Gastroesophageal sphincter (tissue), 4 donors: ENCODE measurements around the gene CDHR4. TPM values are rescaled to one million over a fixed set of nuclear protein-coding genes. Genes with fewer than 3 reads are reported as not detected.

Source experiments
- ATAC-seq: fragments of 150-250 bp; one replicate; pipeline ENCODE4 v1.9.1; 2016; ENCODE audit warnings: mild to moderate bottlenecking, moderate library complexity
- H3K27ac ChIP-seq, 4 donors: fragments of 200-600 bp; sonication (generic) in 3 of 4; 1 replicate in 3 of 4; 2 replicates in 1 of 4; pipeline ENCODE4 v1.5.1; 2016 to 2019
- H3K27me3 ChIP-seq: fragments of 200-600 bp; sonication (generic); one replicate; pipeline ENCODE4 v1.5.1; 2019
- H3K36me3 ChIP-seq, 2 donors: fragments of 200-600 bp; sonication (generic); one replicate each; pipeline ENCODE4 v1.5.1; 2019; ENCODE audit warnings: control low read depth in 1 of 2
- H3K4me1 ChIP-seq, 3 donors: fragments of 200-600 bp; sonication (generic); 1 replicate in 2 of 3; 2 replicates in 1 of 3; pipeline ENCODE4 v1.5.1; 2016 to 2019; ENCODE audit warnings: control low read depth in 2 of 3
- H3K4me3 ChIP-seq, 2 donors: fragments of 200-600 bp; sonication (generic); one replicate each; pipeline ENCODE4 v1.5.1; 2019; ENCODE audit warnings: mild to moderate bottlenecking in 1 of 2, moderate library complexity in 1 of 2
- H3K9me3 ChIP-seq, 3 donors: fragments of 200-600 bp; sonication (generic); one replicate each; pipeline ENCODE4 v1.5.1; 2017 to 2019; ENCODE audit warnings: control low read depth in 2 of 3
- EP300 ChIP-seq: sonication (generic); formaldehyde crosslinking; IDR thresholded peaks from one replicate; pipeline ENCODE4 v1.6.1; 2017; ENCODE audit warnings: antibody characterized with exemption, mild to moderate bottlenecking
- POLR2A ChIP-seq, 2 donors: fragments of 450-650 bp; IDR thresholded peaks; one replicate each; pipeline ENCODE4 v1.6.1; 2017; ENCODE audit warnings: antibody characterized with exemption in 2 of 2, mild to moderate bottlenecking in 2 of 2, moderate library complexity in 1 of 2
- POLR2AphosphoS5 ChIP-seq: sonication (generic); formaldehyde crosslinking; IDR thresholded peaks from one replicate; pipeline ENCODE4 v1.6.1; 2017; ENCODE audit warnings: antibody characterized with exemption
- WGBS, 2 donors: methylation state at CpG; one replicate each; pipeline ENCODE4 v1.1.5; 2018; ENCODE audit warnings: low coverage in 1 of 2; 5-methylcytosine and 5-hydroxymethylcytosine counted together
- total RNA-seq, 4 donors: library from RNA; depleted of rRNA; stranded (reverse); fragments of >200 nt; gene quantifications; one replicate each; pipeline ENCODE4 v1.1.0, GENCODE V29; 2016
- TF ChIP-seq, protein P1 (sequence below), 4 experiments: fragments of 200-600 bp in 2 of 4; fragments of 450-650 bp in 2 of 4; sonication (generic) in 1 of 4; IDR thresholded peaks; one replicate each; pipeline ENCODE4 v1.5.1; 2017 to 2019; ENCODE audit warnings: antibody characterized with exemption in 4 of 4, mild to moderate bottlenecking in 2 of 4, moderate library complexity in 2 of 4

Gene CDHR4
- total RNA-seq, 4 donors from 2014 or later: 0.40 TPM; not detected in 3

- no peaks in the 10 kb centered on the region for H3K27me3 ChIP-seq
- no peaks in the 10 kb centered on the region for H3K36me3 ChIP-seq
- WGBS, 2 donors: no CpG with 5 or more reads among the region's 24 CpGs
- H3K4me1 ChIP-seq: peaks cover 0 to 11% (median 9%) of the 10 kb centered on the region in 3 donors
- H3K27ac ChIP-seq: no peak overlapping the region
- H3K9me3 ChIP-seq: no peaks in the 10 kb centered on the region
- ATAC-seq: no peak
- H3K4me3 ChIP-seq: no peak overlapping the region
- TF ChIP-seq, protein P1, sequence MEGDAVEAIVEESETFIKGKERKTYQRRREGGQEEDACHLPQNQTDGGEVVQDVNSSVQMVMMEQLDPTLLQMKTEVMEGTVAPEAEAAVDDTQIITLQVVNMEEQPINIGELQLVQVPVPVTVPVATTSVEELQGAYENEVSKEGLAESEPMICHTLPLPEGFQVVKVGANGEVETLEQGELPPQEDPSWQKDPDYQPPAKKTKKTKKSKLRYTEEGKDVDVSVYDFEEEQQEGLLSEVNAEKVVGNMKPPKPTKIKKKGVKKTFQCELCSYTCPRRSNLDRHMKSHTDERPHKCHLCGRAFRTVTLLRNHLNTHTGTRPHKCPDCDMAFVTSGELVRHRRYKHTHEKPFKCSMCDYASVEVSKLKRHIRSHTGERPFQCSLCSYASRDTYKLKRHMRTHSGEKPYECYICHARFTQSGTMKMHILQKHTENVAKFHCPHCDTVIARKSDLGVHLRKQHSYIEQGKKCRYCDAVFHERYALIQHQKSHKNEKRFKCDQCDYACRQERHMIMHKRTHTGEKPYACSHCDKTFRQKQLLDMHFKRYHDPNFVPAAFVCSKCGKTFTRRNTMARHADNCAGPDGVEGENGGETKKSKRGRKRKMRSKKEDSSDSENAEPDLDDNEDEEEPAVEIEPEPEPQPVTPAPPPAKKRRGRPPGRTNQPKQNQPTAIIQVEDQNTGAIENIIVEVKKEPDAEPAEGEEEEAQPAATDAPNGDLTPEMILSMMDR (IDR thresholded peaks at IDR 0.05): no peak
- TF ChIP-seq EP300: no peak
- no peak for TF ChIP-seq POLR2A (IDR thresholded peaks at IDR 0.05)
- no peak for TF ChIP-seq POLR2AphosphoS5
Measured at GRCh38 chr3:49794926-49795905, 4.5 kb downstream of the CDHR4 start.

DNA sequence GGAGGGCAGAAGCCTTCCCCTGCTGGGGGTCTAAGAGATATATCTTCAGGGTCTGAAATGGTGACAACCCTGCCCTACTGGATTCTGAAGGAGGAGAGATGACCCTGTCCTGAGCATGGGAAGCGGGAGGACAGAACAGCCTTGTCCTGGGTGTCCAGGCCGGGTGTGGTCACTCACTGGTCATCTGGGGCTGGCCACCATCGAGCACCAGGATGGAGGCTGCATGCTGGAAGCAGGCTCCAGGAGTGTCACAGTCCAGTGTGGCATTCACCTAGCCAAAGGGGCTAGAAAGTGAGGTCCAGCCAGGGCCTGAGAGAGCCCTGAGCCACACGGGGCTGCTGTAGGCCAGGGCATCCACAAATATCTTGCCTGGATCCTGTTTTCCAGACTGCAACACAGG, 5.2 kb downstream of the CDHR4 start:
- Histone ChIP-seq H3K27me3 (no peaks in the 10 kb centered on the region), H3K36me3 (no peaks in the 10 kb centered on the region), H3K4me3 (no peak overlapping the region), H3K27ac (no peak overlapping the region), H3K4me1 (peaks cover 0 to 5% (median 4%) of the 10 kb centered on the region in 3 donors), H3K9me3 (no peaks in the 10 kb centered on the region)
- TF ChIP-seq POLR2AphosphoS5 (no peak), POLR2A (IDR thresholded peaks at IDR 0.05) (no peak), EP300 (no peak)
- TF ChIP-seq, protein P1 (IDR thresholded peaks at IDR 0.05): no peak
- no peak for ATAC-seq
- no CpG with 5 or more reads among the region's 4 CpGs for WGBS, 2 donors

DNA sequence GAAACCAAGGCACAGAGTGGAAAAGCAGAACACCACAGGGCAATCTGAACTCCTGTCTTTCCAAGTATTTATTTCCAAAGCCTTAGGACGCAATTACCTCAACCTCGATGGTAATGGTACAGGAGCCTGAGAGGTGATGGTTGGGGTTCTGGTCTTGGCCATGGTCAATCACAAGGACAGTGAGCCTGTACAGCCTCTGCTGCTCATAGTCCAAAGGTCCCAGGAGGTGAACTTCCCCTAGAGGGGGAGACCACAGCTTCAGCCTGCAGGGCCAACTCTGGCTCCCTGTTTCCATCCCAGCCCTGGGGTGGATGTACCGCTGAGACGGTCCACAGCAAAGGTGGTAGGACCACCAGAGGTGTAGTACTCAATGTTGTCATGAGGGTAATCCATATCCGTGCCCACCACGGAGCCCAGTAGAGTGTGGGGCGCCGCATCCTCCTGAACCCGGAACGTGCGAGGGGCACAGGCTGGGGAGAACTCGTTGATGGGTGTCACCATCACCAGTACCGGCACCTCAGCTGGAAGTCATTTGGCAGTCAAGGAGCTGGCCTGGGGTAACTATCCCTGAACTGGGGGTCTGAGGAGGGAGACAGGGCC, 6.1 kb downstream of the CDHR4 start:
- Histone ChIP-seq H3K9me3 (no peaks in the 10 kb centered on the region), H3K36me3 (no peaks in the 10 kb centered on the region), H3K4me3 (no peak overlapping the region), H3K4me1 (no peaks in the 10 kb centered on the region), H3K27me3 (no peaks in the 10 kb centered on the region), H3K27ac (no peak overlapping the region)
- TF ChIP-seq POLR2AphosphoS5 (no peak), POLR2A (IDR thresholded peaks at IDR 0.05) (no peak), EP300 (no peak)
- TF ChIP-seq, protein P1 (IDR thresholded peaks at IDR 0.05): no peak
- no peak for ATAC-seq
- 60 to 92% methylated on average over 1 to 2 of the region's 13 CpGs for WGBS, 2 donors

DNA sequence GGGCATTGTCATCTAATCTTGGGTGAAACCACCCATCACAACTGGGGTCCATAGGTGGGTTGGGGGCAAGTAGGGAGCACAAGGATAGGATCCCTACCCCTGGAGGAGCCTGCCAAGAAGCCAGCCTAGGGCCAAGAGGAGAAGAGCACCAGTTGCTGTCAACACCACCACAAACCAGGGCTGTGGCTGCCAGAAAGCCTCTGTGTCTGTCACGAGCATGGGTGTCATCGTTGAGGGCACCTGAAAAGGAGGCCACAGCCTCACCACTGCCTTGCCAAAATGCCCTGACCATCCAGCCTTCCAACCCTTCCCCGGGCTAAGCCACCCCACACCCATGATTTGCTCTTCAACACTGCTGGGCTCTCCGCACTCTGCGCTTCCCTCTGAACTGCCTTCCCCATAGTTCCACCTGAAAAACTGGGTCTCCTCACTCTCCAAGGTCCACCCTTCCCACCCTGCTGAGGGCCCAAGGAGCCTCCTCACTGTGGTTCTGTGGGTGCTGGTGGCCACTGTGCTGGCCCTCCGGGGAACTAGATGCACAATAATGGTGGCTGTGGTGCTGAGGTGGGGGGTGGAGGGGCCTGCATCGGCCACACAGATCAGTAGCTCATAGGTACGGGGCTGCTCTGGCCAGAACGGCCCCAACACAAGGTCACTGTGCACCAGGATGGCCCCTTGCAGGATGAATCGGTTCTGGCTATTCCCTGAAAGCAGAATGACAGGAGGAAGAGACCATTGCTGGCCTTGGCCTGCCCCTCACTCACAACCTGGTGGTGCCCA, 7.1 kb downstream of the CDHR4 start:
- no peak overlapping the region for H3K4me3 ChIP-seq
- H3K27me3 ChIP-seq: no peaks in the 10 kb centered on the region
- no peaks in the 10 kb centered on the region for H3K36me3 ChIP-seq
- H3K4me1 ChIP-seq: no peaks in the 10 kb centered on the region
- ATAC-seq: no peak
- H3K9me3 ChIP-seq: no peaks in the 10 kb centered on the region
- WGBS, 2 donors: 90 to 100% methylated on average over 3 of the region's 10 CpGs
- no peak overlapping the region for H3K27ac ChIP-seq
- no peak for TF ChIP-seq POLR2A (IDR thresholded peaks at IDR 0.05)
- TF ChIP-seq EP300: no peak

DNA sequence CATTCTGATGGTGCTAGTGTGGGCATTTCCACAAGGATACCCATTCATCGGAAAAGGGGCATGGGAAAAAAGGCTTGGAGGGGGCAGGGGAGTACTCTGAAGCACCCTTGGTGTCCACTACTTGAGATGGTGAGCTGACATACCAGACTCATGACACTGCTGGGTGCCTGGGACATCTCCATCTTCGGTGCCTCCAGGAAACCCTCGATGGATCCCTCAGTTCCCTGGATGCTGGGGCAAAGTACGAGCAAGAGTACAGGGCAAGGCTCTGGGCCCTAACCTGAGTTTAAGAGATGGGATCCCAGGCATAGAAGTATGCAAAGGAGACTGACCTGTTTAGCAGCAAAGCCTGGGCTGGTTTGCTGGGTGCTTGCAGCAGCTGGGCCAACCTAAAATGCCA, 8.1 kb downstream of the CDHR4 start:
- H3K27ac ChIP-seq: no peak overlapping the region
- no peaks in the 10 kb centered on the region for H3K27me3 ChIP-seq
- H3K36me3 ChIP-seq: no peaks in the 10 kb centered on the region
- H3K4me1 ChIP-seq: peaks cover 0 to 9% (median 0%) of the 10 kb centered on the region in 3 donors
- no peak for ATAC-seq
- H3K9me3 ChIP-seq: no peaks in the 10 kb centered on the region
- no peak overlapping the region for H3K4me3 ChIP-seq
- TF ChIP-seq POLR2AphosphoS5 (no peak), POLR2A (IDR thresholded peaks at IDR 0.05) (no peak), EP300 (no peak)
- TF ChIP-seq, protein P1 (IDR thresholded peaks at IDR 0.05): no peak
- no CpG with 5 or more reads among the region's 4 CpGs for WGBS, 2 donors
